AG09309 (cell line): ENCODE data around the gene KLHL6.
"Not testable (repeated sequence)": the region's sequence is repeated elsewhere in the genome, so short reads cannot be mapped to it uniquely, and the experiment has no call there.

ENCODE experiments used
- DNase-seq: peaks from one replicate; pipeline ENCODE4 v3.0.0-alpha.2; 2010; ENCODE audit warnings: low read depth
- H3K4me3 ChIP-seq: 2 replicates; pipeline ENCODE4 v1.5.1; 2011; ENCODE audit warnings: mild to moderate bottlenecking, low read depth, low read length, moderate library complexity; ENCODE audit not compliant: control insufficient read depth
- CTCF ChIP-seq: IDR thresholded peaks from 2 replicates; pipeline ENCODE4 v1.5.1; 2011; ENCODE audit warnings: mild to moderate bottlenecking, low read depth, low read length, inconsistent platforms; ENCODE audit not compliant: insufficient read depth, control insufficient read depth; ENCODE audit errors: missing control alignments

KLHL6 gene

GRCh38 chr3:183477801-183478456 is 77.6 kb downstream of the KLHL6 start:
- no peak for DNase-seq
- no peak overlapping the region for H3K4me3 ChIP-seq
- no peak for TF ChIP-seq CTCF

- DNase-seq, H3K4me3 ChIP-seq: not testable (repeated sequence)
Measured at GRCh38 chr3:183475764-183476162, 79.7 kb downstream of the KLHL6 start.

- no peak for TF ChIP-seq CTCF
- DNase-seq = no peak
- H3K4me3 ChIP-seq = no peak overlapping the region
Measured at GRCh38 chr3:183475016-183475763, 80.3 kb downstream of the KLHL6 start.

- no peak for TF ChIP-seq CTCF
- H3K4me3 ChIP-seq = no peak overlapping the region
- no peak for DNase-seq
Measured at GRCh38 chr3:183473969-183474368, 81.5 kb downstream of the KLHL6 start.

- no peak overlapping the region for H3K4me3 ChIP-seq
- no peak for TF ChIP-seq CTCF
Measured at GRCh38 chr3:183472155-183472554, 83.4 kb downstream of the KLHL6 start.

GRCh38 chr3:183468424-183468823 is 87.1 kb downstream of the KLHL6 start:
- DNase-seq = no peak
- no peak for TF ChIP-seq CTCF
- no peak overlapping the region for H3K4me3 ChIP-seq

More at GRCh38 chr3:183472155-183472554, 83.4 kb downstream of the KLHL6 start:
- DNase-seq = no peak

- H3K4me3 ChIP-seq = no peak overlapping the region
- no peak for TF ChIP-seq CTCF
- DNase-seq = no peak
Measured at GRCh38 chr3:183466575-183466974, 88.9 kb downstream of the KLHL6 start.

- not testable (repeated sequence) for DNase-seq, H3K4me3 ChIP-seq
Measured at GRCh38 chr3:183465710-183466109, 89.8 kb downstream of the KLHL6 start.
